Central memory CD8-positive, alpha-beta T cell (primary cell): ENCODE results near the gene CCDC171.
"Not testable (repeated sequence)": the region's sequence is repeated elsewhere in the genome, so short reads cannot be mapped to it uniquely, and the experiment has no call there.

Experiments
- ATAC-seq: fragments of 150-1000 bp; cut with Tn5 transposase; replicated peaks from 2 replicates; pipeline ENCODE4 v1.10.0; 2022; ENCODE audit warnings: mild to moderate bottlenecking, moderate FRiP score, moderate number of reproducible peaks; ENCODE audit not compliant: poor library complexity, severe bottlenecking; ENCODE audit errors: extremely low read depth
- DNase-seq, 2 donors: peaks; one replicate each; pipeline ENCODE4 v3.0.0; 2021; ENCODE audit warnings: low spot score in 2 of 2
- H3K27ac Mint-ChIP-seq: one replicate; pipeline ENCODE4 v1.8.0; 2022; ENCODE audit warnings: low read depth, mild to moderate bottlenecking, moderate library complexity, mixed read lengths
- H3K27me3 Mint-ChIP-seq: one replicate; pipeline ENCODE4 v1.8.0; 2022; ENCODE audit warnings: mixed read lengths
- H3K36me3 Mint-ChIP-seq: one replicate; pipeline ENCODE4 v1.8.0; 2022; ENCODE audit warnings: mild to moderate bottlenecking, moderate library complexity, mixed read lengths; ENCODE audit not compliant: insufficient read depth
- H3K4me1 Mint-ChIP-seq: one replicate; pipeline ENCODE4 v1.8.0; 2022; ENCODE audit warnings: mixed read lengths
- H3K4me3 Mint-ChIP-seq: one replicate; pipeline ENCODE4 v1.8.0; 2022; ENCODE audit warnings: mild to moderate bottlenecking, moderate library complexity, mixed read lengths
- H3K9me3 Mint-ChIP-seq: one replicate; pipeline ENCODE4 v1.8.0; 2022; ENCODE audit warnings: mixed read lengths

CCDC171 gene

GRCh38 chr9:15525958-15526357 is 26.9 kb upstream of the CCDC171 start:
- Mint-ChIP-seq H3K4me1 (no peaks in the 10 kb centered on the region), H3K27me3 (peaks cover 17% of the 10 kb centered on the region), H3K4me3 (no peak overlapping the region), H3K36me3 (peaks cover 2% of the 10 kb centered on the region), H3K27ac (no peak overlapping the region), H3K9me3 (no peaks in the 10 kb centered on the region)
- DNase-seq = no peak
- no peak for ATAC-seq

- DNase-seq, ATAC-seq, H3K36me3 Mint-ChIP-seq, H3K4me1 Mint-ChIP-seq, H3K4me3 Mint-ChIP-seq, H3K27ac Mint-ChIP-seq, H3K9me3 Mint-ChIP-seq: not testable (repeated sequence)
- H3K27me3 Mint-ChIP-seq = peaks cover 17% of the 10 kb centered on the region
Observed at GRCh38 chr9:15527035-15527434, 25.8 kb upstream of the CCDC171 start.

GRCh38 chr9:15529566-15530324 is 23.1 kb upstream of the CCDC171 start:
- Mint-ChIP-seq H3K4me1 (no peaks in the 10 kb centered on the region), H3K4me3 (no peak overlapping the region), H3K9me3 (no peaks in the 10 kb centered on the region), H3K36me3 (peaks cover under 1% of the 10 kb centered on the region), H3K27ac (no peak overlapping the region), H3K27me3 (peaks cover 11% of the 10 kb centered on the region)
- ATAC-seq (no peak), DNase-seq (no peak)

GRCh38 chr9:15531380-15531779 is 21.5 kb upstream of the CCDC171 start:
- no peaks in the 10 kb centered on the region for H3K27me3 Mint-ChIP-seq
- no peaks in the 10 kb centered on the region for H3K36me3 Mint-ChIP-seq
- H3K9me3 Mint-ChIP-seq = no peaks in the 10 kb centered on the region
- no peak for ATAC-seq
- no peak for DNase-seq
- no peak overlapping the region for H3K4me3 Mint-ChIP-seq
- no peaks in the 10 kb centered on the region for H3K4me1 Mint-ChIP-seq
- no peak overlapping the region for H3K27ac Mint-ChIP-seq

- H3K27ac Mint-ChIP-seq = no peak overlapping the region
- H3K27me3 Mint-ChIP-seq = peaks cover 13% of the 10 kb centered on the region
- H3K4me3 Mint-ChIP-seq = no peak overlapping the region
- DNase-seq (no peak), ATAC-seq (no peak)
- no peaks in the 10 kb centered on the region for H3K9me3 Mint-ChIP-seq
- H3K36me3 Mint-ChIP-seq = no peaks in the 10 kb centered on the region
- H3K4me1 Mint-ChIP-seq = no peaks in the 10 kb centered on the region
Observed at GRCh38 chr9:15541872-15542271, 11.0 kb upstream of the CCDC171 start.

GRCh38 chr9:15542624-15543023 is 10.2 kb upstream of the CCDC171 start:
- Mint-ChIP-seq H3K36me3 (no peaks in the 10 kb centered on the region), H3K4me3 (no peak overlapping the region), H3K4me1 (no peaks in the 10 kb centered on the region), H3K9me3 (no peaks in the 10 kb centered on the region), H3K27me3 (peaks cover 13% of the 10 kb centered on the region), H3K27ac (no peak overlapping the region)
- no peak for ATAC-seq
- DNase-seq = no peak

GRCh38 chr9:15543047-15543813 is 9.6 kb upstream of the CCDC171 start:
- peaks cover 13% of the 10 kb centered on the region for H3K27me3 Mint-ChIP-seq

GRCh38 chr9:15549611-15550010 is 3.2 kb upstream of the CCDC171 start:
- no peak overlapping the region for H3K4me3 Mint-ChIP-seq
- peaks cover 6% of the 10 kb centered on the region for H3K27me3 Mint-ChIP-seq
- DNase-seq (no peak), ATAC-seq (no peak)
- peaks cover 15% of the 10 kb centered on the region for H3K36me3 Mint-ChIP-seq
- no peaks in the 10 kb centered on the region for H3K9me3 Mint-ChIP-seq
- no peak overlapping the region for H3K27ac Mint-ChIP-seq
- H3K4me1 Mint-ChIP-seq = peaks cover 25% of the 10 kb centered on the region

More at GRCh38 chr9:15543047-15543813, 9.6 kb upstream of the CCDC171 start:
- Mint-ChIP-seq H3K4me1 (no peaks in the 10 kb centered on the region), H3K4me3 (no peak overlapping the region), H3K36me3 (no peaks in the 10 kb centered on the region), H3K9me3 (no peaks in the 10 kb centered on the region), H3K27ac (no peak overlapping the region)
- DNase-seq = no peak
- no peak for ATAC-seq

- H3K4me1 Mint-ChIP-seq = peaks cover 25% of the 10 kb centered on the region
- peaks cover 15% of the 10 kb centered on the region for H3K36me3 Mint-ChIP-seq
Observed at GRCh38 chr9:15553528-15553898, 670 bp downstream of the CCDC171 start.

GRCh38 chr9:15570769-15571168 is 17.9 kb downstream of the CCDC171 start:
- no peak overlapping the region for H3K27ac Mint-ChIP-seq

More at GRCh38 chr9:15553528-15553898, 670 bp downstream of the CCDC171 start:
- no peak for DNase-seq
- peak overlapping the region; percentile 92 for H3K4me3 Mint-ChIP-seq
- H3K27me3 Mint-ChIP-seq = no peaks in the 10 kb centered on the region
- ATAC-seq = peak; percentile 5
- H3K27ac Mint-ChIP-seq = no peak overlapping the region
- no peaks in the 10 kb centered on the region for H3K9me3 Mint-ChIP-seq

GRCh38 chr9:15572200-15572770 is 19.4 kb downstream of the CCDC171 start:
- no peak overlapping the region for H3K27ac Mint-ChIP-seq
- ATAC-seq (no peak), DNase-seq (no peak)
- no peaks in the 10 kb centered on the region for H3K9me3 Mint-ChIP-seq
- H3K4me1 Mint-ChIP-seq = no peaks in the 10 kb centered on the region
- H3K4me3 Mint-ChIP-seq = no peak overlapping the region
- H3K27me3 Mint-ChIP-seq = no peaks in the 10 kb centered on the region
- H3K36me3 Mint-ChIP-seq = peaks cover 2% of the 10 kb centered on the region

More at GRCh38 chr9:15570769-15571168, 17.9 kb downstream of the CCDC171 start:
- Mint-ChIP-seq H3K4me1 (no peaks in the 10 kb centered on the region), H3K27me3 (no peaks in the 10 kb centered on the region), H3K36me3 (peaks cover 2% of the 10 kb centered on the region), H3K4me3 (no peak overlapping the region), H3K9me3 (no peaks in the 10 kb centered on the region)
- ATAC-seq (no peak), DNase-seq (no peak)

GRCh38 chr9:15576350-15577050 is 23.7 kb downstream of the CCDC171 start:
- no peaks in the 10 kb centered on the region for H3K9me3 Mint-ChIP-seq
- no peak for DNase-seq
- ATAC-seq = no peak
- no peak overlapping the region for H3K4me3 Mint-ChIP-seq
- H3K36me3 Mint-ChIP-seq = no peaks in the 10 kb centered on the region
- no peaks in the 10 kb centered on the region for H3K27me3 Mint-ChIP-seq
- H3K27ac Mint-ChIP-seq = no peak overlapping the region
- H3K4me1 Mint-ChIP-seq = no peaks in the 10 kb centered on the region
